Activated CD4-positive, alpha-beta T cell treated with anti-CD3 and anti-CD28 coated beads, Interleukin-2, Interleukin-4, amounts not matched to agents 100 ng/mL and 50 ng/mL, durations not matched to agents 16 hours and 8 hours (primary cell): ENCODE measurements around the gene PFKFB4.
A peak's percentile ranks its signal among the peaks of the same experiment; 100 is the strongest.

Source experiments
- DNase-seq: peaks from one replicate; pipeline ENCODE4 v3.0.0-alpha.2; 2020; ENCODE audit warnings: low spot score

The PFKFB4 gene

DNA sequence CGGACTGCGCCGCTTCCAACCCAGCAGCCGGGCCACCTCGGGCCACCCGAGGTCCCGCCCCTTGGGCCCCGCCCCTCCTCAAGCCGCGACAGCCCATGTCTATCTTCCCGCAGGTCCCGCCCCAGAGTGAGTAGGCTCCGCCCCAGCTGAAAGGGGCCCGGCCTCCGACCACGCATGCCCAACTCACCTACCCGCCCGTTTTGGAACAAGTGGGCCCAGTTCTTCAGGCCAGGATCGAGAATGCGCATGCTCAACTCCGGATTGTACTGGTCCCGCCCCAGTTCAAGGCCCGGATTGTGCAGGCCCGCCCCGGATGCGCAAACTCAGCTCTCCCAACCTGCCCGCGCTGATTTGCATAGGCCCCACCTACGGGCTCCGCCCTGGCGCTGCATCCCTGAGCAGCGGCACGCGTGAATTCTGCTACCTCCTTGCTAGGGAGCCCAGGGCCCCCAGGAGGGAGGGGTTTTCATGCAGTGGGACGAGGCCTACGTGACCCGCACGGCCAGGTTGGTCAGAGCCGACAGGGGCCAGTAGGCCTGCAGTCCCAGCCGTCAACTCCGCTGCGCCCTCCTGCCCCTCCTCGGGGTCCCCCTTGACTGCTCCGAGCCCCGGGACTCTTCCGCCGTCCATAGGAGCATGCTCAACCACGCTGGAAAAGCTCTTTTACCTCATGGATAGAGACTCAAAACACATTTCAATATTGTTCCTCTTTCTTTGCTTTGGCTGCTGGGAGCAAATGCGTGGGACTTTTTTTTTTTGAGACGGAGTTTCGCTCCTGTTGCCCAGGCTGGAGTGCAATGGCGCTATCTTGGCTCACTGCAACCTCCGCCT lies at the start of gene PFKFB4:
Gene PFKFB4 (minus strand): TSS at position 8 of the 831 bp plus-strand sequence. CDS start 26 bp downstream, outside the sequence.
- peak; percentile 100 for DNase-seq

DNA sequence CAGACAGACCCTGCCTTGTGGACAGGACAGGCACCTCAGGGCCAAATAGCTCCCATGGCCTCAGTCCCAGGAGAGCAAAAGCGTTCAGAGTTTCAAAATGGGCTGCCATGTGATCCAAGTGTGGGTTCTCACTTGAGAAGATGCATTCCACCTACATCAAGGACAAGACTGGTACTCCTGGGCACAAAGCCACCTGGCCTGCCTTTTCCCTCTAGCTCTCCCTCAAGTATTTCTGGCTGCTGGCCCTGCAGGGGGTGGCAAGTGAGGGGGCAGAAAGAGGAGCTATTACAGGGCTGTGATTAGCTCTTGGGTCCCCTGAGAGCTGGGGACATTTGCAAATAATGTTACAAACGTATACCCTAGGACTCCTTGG lies 45.0 kb upstream of the PFKFB4 start:
- DNase-seq = no peak

DNA sequence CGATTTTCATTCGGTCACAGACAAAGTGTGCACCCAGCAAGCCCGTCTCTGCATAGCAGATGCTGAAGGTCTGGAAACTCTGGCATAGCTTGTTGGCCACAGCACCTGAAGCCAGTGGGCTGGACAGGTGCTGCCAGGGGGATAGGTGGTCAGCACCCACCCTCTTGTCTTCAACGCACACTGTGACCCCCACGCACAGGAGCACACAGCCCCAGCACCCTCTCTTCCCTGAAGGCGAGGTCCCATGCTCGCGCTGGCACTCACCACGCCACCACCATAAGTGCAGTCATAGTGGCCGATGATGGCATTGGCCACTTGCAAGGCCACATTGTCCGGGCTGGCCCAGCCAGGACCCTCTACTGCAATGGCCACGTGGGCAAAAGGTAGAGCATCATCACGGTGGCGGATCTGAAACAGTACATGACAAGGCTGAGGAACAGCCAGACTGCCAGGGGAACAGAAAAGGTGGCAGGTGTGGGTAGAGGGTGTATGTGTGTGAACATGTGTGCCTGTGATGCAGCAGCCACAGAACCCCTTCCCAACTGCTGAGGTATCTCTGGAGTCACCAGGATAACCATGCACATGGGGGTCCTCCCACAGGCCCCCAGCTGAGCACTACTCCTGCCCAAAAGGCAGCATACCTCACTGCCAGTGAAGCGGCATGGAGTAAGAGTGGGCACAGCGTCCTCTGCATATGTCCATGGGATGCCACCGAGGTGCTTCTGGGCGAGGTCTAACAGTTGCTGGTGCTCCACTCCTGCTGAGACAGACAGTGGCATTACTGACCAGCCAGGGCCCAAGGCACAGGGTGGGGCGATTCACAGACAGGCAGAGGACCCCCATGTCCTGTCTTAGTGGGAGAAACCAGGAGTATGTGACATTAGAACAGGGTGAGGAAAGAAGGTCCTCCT lies 44.4 kb upstream of the PFKFB4 start:
- DNase-seq = no peak

DNA sequence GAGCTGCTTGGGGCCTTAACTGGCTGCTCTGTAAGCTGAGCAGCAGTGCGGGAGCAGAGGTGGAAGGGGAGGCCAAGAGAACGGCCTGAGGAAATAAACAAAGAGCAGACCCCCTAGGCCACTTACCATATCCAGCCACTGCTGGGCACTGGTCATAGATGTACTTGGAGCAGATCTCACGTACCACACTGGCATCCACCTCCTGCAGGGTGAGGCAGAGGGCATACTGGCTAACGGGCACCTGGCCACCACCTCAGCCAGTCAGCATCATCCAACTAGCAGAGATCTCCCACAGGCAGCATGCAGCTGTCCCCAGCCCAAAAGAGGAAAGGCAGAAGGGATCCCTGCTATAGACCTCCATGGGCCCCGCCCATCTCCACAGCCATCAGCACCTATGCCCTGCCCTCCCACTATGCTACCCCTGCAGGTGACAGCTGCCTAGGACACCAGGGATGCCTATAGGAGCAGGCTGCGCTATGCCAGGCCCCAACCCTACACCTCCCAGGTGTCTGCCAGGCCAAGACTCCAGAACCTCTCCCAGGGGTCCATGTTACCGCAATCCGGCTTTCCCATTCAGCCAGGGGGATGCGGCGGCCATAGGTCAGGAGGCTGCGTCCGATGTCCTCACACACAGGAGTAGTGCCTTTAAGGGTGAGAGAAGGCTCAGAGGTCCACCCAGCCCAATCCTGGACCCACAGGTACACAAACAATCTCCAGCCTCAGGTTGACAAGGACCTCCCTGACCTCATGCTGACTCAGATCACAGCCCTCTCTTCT lies 43.1 kb upstream of the PFKFB4 start:
- DNase-seq = no peak

DNA sequence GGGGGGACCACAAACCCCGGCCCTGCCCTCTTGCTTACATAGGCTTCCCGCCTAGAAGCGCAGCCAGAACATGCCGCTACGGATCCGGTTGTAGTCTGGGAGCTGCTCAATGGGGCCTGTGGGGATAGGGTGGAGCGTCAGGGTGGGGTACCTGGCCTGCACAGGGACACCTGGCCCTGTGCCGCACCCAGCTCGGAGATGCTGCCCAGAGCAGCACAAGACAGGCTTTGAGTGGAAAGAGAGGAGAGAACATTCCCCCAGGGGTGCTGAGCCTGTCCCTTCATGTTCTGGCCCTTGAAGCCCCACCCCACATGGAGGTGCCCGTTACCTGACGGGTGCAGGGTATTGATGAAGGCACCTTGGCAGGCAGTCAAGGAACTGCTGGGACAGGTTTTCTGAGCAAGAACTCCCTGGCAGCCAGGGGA lies 42.5 kb upstream of the PFKFB4 start:
- DNase-seq = no peak

DNA sequence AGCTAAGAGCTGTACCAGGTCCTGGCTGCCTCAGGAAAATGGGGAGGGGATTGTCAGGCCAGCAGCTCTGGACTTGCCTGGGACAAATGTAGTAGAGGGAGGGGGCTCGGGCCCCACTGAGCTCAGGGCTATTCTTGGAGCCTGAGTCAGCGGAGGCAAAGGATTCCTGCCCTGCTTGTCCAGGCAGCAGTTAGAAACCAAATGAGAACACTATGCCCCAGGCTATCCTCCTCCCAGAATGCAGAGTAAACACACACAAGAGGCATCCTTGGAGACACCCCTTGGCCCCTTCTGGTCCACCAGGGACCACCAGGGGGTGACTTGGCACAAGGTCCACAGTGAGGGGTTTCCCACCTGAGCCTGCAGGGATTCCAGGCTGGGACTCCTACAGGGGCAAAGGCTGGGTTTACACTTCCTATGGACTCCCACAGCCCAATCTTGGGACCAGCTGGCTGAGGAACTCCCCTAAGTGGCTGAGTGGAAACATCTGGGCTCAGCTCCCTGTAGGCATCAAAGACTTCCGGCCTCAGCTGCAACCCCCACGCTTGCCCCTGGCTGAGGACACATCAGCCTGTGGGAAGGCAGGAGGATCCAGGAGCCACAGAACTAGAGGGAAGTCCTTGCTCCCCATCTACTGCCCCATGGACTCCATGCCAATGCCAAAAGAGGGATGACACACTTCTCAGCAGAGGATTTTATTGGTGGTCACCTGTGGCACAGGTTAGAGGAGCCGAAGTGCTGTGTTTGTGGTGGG lies 41.9 kb upstream of the PFKFB4 start:
- DNase-seq = no peak

DNA sequence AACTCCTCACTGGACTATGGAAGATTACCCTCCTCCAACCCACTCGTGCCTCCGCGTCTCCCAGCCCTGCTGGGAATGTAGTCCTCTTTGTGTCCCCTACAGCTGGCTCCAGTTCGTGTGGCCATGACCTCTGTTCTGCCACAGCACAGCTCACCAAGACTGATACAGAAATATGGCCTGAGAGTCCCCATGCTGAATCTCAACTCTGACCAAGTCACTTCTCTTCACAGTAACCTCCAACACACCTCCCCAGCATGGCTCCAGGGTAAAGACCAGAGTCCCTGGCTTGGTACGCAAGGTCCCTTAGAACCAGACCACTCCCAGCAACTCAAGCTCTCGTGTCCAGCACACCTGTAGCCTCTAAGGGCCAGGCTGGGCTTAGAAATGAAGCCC lies 40.8 kb upstream of the PFKFB4 start:
- DNase-seq = no peak

DNA sequence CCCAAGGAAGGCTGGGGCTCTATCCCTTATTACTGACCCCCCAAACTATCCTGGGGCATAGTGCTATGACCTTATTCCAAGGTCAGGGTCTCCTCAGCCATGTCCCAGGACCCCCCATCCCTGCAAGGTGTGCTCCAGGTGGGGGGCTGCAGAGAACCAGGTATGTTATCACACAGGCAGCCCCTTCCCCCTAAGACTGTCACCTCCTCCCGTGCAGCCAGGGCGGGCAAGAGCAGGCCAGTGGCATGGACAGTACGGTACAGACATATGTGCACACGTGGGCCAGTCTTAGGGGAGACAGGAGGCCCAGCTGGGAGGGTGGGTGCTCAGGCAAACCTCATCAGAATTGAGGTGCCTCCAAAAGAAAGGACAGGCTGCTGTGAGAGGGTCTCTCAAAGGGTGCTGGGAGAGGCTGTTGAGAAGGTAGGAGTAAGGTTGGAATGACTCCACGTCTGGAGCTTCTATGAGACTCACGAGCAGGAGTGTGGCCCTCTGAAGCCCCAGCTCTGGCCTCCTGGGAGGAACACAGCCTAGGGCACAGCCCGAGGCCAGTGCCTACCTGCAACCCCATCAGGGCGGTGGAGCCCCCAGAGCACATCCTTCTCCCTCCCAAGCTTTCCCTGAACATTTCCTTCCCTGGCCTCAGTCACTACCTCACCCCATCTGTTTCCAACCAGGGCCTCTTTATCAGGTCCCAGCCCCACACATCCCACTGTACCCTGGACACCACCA lies 40.2 kb upstream of the PFKFB4 start:
- no peak for DNase-seq

DNA sequence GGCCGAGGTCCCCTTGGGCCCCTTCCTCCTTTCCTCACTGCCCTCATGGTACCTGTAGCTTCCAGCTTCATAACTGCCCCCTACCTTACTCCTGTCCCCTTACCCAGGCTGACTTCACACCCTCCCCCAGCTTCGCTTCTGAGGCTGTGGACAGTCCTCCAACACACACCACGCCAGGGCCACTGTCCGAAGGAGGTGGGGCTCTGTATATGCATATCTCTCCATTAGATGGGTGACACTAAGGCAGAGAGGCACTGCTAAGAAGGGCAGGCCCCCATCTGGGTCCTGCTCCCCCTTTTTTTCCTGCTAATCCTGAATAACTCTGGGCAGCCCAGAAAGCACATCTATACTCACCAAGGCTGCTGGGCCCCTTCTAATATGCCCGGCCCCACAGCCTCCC lies 39.6 kb upstream of the PFKFB4 start:
- DNase-seq = no peak

DNA sequence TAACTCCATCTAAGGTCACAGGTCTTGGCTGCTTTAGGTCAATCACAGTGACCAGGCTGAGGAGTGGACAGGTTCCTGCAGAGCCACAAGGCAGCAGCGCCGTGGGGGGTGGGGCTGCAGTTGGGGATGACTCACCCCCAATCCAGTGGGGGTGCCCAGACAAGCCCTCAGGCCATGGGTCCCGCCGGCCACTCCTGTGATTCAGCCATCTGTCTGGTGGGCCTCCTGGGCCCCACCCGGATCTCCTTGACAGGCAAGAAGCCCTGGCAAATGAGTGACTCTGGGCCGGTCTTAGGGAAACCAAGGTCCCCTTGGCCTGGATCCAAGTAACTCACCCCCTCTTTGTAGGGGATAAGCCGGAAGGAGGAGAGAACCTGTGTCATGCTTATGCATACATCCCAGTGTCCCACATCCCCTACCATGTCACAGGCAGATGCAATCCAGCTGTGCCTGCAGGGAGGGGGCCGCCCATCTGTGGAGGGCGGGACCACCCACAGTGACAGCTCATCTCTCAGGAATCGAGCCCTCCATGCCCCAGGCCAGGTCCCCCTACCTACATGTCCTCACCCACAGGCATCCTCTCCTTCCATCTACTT lies 39.0 kb upstream of the PFKFB4 start:
- DNase-seq = no peak

DNA sequence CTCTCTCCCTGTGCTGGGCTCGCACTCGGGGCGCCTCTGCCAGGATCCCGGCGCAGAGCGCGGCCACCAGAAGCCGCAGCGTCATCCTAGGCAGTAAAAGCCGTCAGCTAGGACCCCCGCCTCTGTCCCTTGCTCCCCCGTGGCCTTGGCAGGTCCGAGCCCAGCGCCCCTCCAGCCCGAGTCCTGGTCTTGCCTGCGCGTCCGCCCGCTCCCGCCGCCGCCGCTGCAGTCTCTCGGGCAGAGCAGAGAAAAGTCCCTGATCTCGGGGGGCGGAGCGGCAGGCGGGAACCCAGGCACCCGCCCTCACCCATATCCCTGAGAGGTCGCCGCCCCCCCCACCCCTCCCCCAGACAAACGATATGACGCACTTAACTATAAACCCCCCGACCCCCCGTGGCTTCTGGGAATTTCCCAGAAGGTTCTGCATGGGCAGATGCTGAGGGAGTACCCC lies 38.5 kb upstream of the PFKFB4 start, which contains the start of gene COL7A1:
Gene COL7A1 (minus strand): TSS at position 255 of the 451 bp plus-strand sequence. CDS start 170 bp downstream, at position 85.
- no peak for DNase-seq

DNA sequence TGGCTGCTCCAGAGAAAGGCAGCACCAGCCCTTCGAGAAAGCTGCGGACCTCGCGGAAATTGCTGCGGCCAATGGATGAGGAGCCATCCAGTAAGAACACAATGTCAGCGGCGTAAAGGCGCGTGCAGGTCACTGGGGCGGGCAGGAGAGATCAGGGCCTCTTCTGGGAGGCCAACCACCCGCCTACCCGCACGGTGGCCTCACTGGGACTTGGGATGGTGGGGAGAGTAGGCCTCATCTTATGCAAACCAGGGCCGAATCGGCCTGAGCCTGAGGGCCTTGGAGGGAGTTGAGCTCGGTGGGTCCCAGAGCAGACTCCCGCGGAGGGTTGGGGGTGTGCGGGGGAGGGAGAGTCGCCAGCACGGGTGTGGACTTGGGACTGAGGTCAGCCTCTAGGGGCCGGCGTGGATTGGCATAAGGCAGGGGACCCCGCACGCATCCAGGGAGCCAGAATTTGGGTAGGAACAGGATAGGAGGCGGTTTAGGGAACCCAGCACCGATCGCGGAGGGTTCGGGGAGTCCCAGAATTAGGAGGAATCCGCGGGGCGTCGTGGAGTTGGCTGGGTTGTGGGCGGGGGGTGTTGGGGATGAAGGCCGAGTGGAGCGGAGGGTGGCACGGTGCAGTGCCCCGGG lies 37.9 kb upstream of the PFKFB4 start:
- no peak for DNase-seq

DNA sequence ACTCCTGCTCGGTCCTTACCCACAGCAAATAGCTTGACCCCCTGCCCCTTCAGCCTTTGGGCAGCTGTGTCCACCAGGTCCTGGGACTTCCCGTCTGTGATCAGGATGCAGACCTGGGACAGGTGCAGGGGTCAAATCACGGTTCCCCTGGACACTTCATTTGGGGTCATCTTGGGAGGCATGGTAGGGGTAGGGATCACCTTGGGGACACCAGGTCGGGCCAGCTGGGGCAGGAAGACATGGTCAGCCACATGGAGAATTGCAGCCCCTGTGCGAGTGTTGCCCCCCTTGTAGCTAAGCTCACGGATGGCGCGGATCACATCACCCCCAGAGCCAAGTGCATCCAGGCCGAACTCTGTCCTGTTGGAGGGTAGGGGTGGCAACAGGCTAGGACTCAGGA lies 36.7 kb upstream of the PFKFB4 start:
- no peak for DNase-seq

DNA sequence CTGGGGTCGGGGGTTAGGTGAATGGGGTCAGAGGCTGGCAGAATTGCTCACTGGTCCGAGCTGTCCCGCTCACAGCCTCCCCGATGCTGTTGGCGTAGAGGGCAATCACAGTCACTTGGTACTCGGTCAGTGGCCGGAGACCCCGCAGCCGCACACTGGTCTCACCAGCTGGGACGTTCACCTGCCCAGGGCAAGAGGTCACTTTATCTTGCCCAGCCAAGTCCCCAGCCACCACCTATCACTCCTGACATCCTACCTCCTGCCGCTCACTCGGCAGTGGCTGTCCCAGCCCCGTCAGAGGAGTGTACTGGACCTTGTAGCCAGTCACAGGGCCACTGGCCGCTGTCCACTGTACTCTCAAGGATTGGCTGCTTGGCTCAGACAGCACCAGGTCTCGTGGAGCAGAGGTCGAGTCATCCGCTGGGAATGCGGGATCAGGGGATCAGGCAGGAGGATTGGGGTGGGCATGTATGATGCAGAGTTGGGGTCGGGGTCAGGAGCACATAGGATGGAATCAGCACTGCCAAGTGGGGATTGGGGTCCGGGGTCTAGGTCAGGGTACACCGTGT lies 36.0 kb upstream of the PFKFB4 start:
- DNase-seq = no peak

DNA sequence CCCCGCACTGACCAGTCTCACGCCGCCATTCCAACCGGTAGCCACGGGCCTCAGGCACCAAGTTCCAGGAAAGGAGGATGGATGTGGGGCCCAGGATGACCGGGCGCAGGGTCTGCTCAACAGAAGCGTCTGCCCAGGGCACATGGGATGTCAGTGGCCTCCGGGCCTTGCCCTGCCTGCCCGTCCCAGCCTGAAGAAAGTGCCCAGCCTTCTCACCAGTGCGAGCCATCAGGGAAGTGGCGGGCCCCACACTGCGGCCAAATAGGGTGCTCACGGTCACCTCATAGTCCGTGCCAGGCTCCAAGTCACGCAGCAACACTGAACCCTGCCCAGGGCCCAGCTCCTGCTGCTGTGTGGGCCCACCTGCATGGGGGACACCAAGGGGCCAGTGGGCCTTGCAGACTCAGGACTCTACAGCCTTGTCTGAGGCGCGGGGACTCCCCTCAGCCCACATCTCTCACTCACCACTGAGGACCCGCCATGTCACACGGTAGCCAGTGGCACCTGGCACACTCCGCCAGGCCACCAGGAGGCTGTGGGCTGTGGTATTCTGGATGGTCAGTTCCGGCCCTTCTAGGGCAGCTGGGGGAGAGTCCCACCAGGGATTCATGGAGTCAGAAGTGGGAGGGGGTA lies 35.4 kb upstream of the PFKFB4 start:
- DNase-seq = no peak

DNA sequence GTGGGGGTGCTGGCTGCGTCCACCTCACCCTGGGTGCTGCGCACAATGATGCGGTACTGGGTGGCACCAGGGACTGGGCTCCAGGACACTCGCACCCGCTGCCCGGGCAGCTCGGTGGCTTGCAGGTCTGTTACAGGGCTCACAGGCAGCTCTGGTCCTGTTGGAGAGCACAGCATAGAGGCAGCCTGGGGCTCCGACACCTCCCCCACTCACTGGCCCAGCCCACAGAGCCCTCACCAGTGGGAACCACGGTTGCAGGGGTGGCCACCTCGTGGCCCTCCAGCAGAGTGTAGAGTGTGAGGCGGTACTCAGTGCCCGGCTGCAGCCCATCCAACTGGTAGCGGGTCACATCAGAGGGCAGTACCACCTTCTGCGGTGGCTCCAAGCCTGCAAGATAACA lies 34.8 kb upstream of the PFKFB4 start:
- DNase-seq = no peak

DNA sequence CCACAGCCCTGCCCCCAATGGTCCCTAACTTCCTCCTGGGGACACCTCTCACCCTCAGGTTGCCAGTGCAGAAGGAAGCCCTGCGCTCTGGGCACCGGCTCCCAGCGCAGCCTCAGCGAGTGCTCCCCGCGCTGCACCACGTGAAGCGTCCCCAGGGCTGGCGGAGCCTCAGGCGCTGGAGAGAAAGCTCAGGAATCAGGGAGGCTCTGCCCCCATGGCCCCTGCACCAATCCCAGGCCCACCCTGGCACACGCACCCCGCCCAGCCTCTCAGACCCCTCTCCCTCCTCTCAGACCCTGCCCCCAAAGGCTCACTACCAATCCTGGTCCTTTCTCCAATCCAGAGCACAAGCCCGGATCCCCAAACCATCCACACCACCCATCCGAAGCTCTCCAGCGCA lies 31.6 kb upstream of the PFKFB4 start:
- DNase-seq = no peak

DNA sequence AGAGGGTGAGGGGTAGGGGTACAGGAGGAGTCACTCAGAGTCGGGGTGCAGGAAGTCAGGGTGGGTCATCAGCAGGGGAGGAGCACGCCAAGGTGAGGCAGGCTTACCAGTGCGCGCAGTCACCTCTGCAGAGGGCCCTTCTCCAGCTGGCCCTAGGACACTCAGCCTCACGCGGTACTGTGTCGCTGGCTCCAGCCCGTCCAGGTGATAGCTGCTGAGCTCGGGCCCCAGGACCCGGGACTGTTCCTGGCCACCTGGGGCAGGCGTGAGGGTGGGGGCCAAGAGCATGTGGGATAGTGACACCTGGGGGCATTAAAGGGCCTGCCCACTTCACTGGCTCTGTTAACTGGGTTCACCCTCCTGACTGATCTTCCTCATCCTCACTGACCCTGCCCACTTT lies 31.1 kb upstream of the PFKFB4 start:
- no peak for DNase-seq

DNA sequence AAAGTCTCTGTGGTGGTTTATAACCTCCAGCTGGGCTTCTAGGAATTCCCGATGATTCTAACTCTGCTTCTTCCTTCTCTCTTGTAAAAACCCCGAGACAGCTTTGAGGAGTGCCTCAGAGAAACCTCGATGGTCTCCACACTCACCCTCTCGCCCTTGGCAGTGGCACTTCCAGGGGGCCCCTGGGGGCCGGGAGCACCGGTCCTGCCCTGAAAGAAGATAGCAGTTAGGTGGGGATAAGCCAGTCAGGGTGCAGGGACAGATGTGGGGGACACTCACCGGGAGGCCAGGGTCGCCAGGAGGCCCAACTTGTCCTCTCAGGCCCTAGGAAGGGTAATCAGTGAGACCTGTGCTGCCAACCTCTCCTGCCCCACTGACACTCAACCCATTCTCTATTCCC lies 28.8 kb upstream of the PFKFB4 start:
- DNase-seq = no peak
